Ovary (tissue), 9 donors: Measurements from ENCODE around the gene SEMA6B. TPM values are rescaled to one million over a fixed set of nuclear protein-coding genes. Genes with fewer than 3 reads are reported as not detected.
A peak's percentile ranks its signal among the peaks of the same experiment; 100 is the strongest.

ENCODE experiments used
- DNase-seq, 5 donors: peaks; one replicate each; pipeline ENCODE4 v3.0.0-alpha.2; 2019 to 2020
- H3K27ac ChIP-seq, 2 donors: fragments of 200-600 bp; one replicate each; pipeline versions ENCODE4 v1.5.1 to v1.8.0; 2019 to 2022
- H3K27me3 ChIP-seq: fragments of 200-600 bp; one replicate; pipeline ENCODE4 v1.8.0; 2022
- H3K36me3 ChIP-seq: fragments of 200-600 bp; sonication (generic); one replicate; pipeline ENCODE4 v1.5.1; 2019
- H3K4me1 ChIP-seq: one replicate; pipeline ENCODE4 v1.8.1; 2013; ENCODE audit warnings: mild to moderate bottlenecking, moderate library complexity; ENCODE audit not compliant: insufficient read depth
- H3K4me3 ChIP-seq: fragments of 200-600 bp; sonication (generic); one replicate; pipeline ENCODE4 v1.5.1; 2017
- H3K9me3 ChIP-seq, 2 donors: fragments of 200-600 bp in 1 of 2; sonication (generic) in 1 of 2; one replicate each; pipeline versions ENCODE4 v1.5.1 to v1.8.1; 2013 to 2019; ENCODE audit warnings: mild to moderate bottlenecking in 1 of 2, moderate library complexity in 1 of 2
- CTCF ChIP-seq, 3 donors: fragments of 450-650 bp in 2 of 3; fragments of 200-600 bp in 1 of 3; IDR thresholded peaks; one replicate each; pipeline versions ENCODE4 v1.5.1 to v1.8.0; 2016 to 2022; ENCODE audit warnings: antibody characterized with exemption in 3 of 3, mild to moderate bottlenecking in 1 of 3
- EP300 ChIP-seq: sonication (generic); formaldehyde crosslinking; IDR thresholded peaks from one replicate; pipeline ENCODE4 v1.6.1; 2017; ENCODE audit warnings: antibody characterized with exemption
- POLR2A ChIP-seq: fragments of 450-650 bp; IDR thresholded peaks from one replicate; pipeline ENCODE4 v1.6.1; 2017; ENCODE audit warnings: antibody characterized with exemption, mild to moderate bottlenecking, moderate library complexity
- WGBS, 3 donors: extraction: QIAGEN DNeasy Blood & Tissue Kit in 1 of 3; methylation state at CpG; one replicate each; pipeline versions ENCODE4 v1.1.5 to v1.1.7; 2013 to 2017; 5-methylcytosine and 5-hydroxymethylcytosine counted together
- intact Hi-C, 4 donors: fragments of 100-400 bp; cut with DNase I; formaldehyde crosslinking; loops; one replicate each; pipeline versions ENCODE4 v1.11.0 to v1.15.1; 2022 to 2023
- polyA plus RNA-seq, 2 donors: library from polyadenylated mRNA; stranded (reverse); fragments of 200-250 nt in 1 of 2; fragments of 350-450 nt in 1 of 2; fragmentation: Illumina TruSeq in 1 of 2; extraction: RNeasy Lipid Tissue Mini Kit (QIAGEN cat#74804) in 1 of 2; gene quantifications; one replicate each; pipeline ENCODE4 v1.2.3, GENCODE V29; 2013 to 2014
- total RNA-seq, 7 donors: library from RNA; depleted of rRNA in 2 of 7; stranded (reverse); fragments of >200 nt in 2 of 7; fragmentation: NEBNext Ultra II Directional in 3 of 7; extraction: Animal tissue kit (Norgen Biotek cat#: 25700) in 3 of 7; gene quantifications; one replicate each; pipeline versions ENCODE4 v1.1.0 to v1.2.4, GENCODE V29; 2016 to 2023
- donor health status: DM: no; HTN: no; CAD: no; lungs with moderate emphysema.
- donor health status: DM: no; HTN: no; CAD: no.
- donor health status: Bipolar disorder and iron deficiency.
- donor health status: DM: yes; HTN: yes; CAD: no.
- donor health status: DM: no; HTN: no; CAD: no.
- donor health status: DM: yes; HTN: yes; CAD: no.

The SEMA6B gene
- total and polyA plus RNA-seq, 9 donors, result 0.77 to 9.7 (median 5.5) TPM

- peaks cover 4% of the 10 kb centered on the region for H3K27me3 ChIP-seq
- intact Hi-C loops, result no loop called here
- H3K36me3 ChIP-seq, result no peaks in the 10 kb centered on the region
- no peak overlapping the region for H3K27ac ChIP-seq
- TF ChIP-seq CTCF (IDR thresholded peaks at IDR 0.05), result no peak
- no peak for TF ChIP-seq EP300
- no peak for TF ChIP-seq POLR2A
- 1 to 2% (median 2%) methylated on average over 38 to 49 of the region's 49 CpGs for WGBS, 3 donors
- peak overlapping the region; percentile 13 for H3K4me3 ChIP-seq
- no peak for DNase-seq
- H3K4me1 ChIP-seq, result peaks cover 2% of the 10 kb centered on the region
- H3K9me3 ChIP-seq, result no peaks in the 10 kb centered on the region
Measured at GRCh38 chr19:4583961-4584669, 24.6 kb upstream of the SEMA6B start.

GRCh38 chr19:4582980-4583842, 23.7 kb upstream of the SEMA6B start:
- intact Hi-C loops, result no loop called here
- DNase-seq, result no peak

GRCh38 chr19:4581666-4582553, 22.4 kb upstream of the SEMA6B start:
- Histone ChIP-seq H3K27ac (no peak overlapping the region), H3K9me3 (no peaks in the 10 kb centered on the region), H3K4me3 (no peak overlapping the region), H3K27me3 (peaks cover 4% of the 10 kb centered on the region), H3K4me1 (peaks cover 2% of the 10 kb centered on the region), H3K36me3 (no peaks in the 10 kb centered on the region)
- TF ChIP-seq EP300 (no peak), POLR2A (no peak), CTCF (IDR thresholded peaks at IDR 0.05) (no peak)
- intact Hi-C loops, result no loop called here
- 10 to 25% (median 23%) methylated on average over 19 to 56 of the region's 57 CpGs for WGBS, 3 donors
- no peak for DNase-seq

More at GRCh38 chr19:4582980-4583842, 23.7 kb upstream of the SEMA6B start:
- peaks cover 4% of the 10 kb centered on the region for H3K27me3 ChIP-seq
- peaks cover 2% of the 10 kb centered on the region for H3K4me1 ChIP-seq
- H3K27ac ChIP-seq, result no peak overlapping the region
- TF ChIP-seq CTCF (IDR thresholded peaks at IDR 0.05), result no peak
- no peak for TF ChIP-seq EP300
- TF ChIP-seq POLR2A, result no peak
- no peaks in the 10 kb centered on the region for H3K36me3 ChIP-seq
- 54 to 60% (median 59%) methylated on average over 16 of the region's 16 CpGs for WGBS, 3 donors
- no peaks in the 10 kb centered on the region for H3K9me3 ChIP-seq
- H3K4me3 ChIP-seq, result no peak overlapping the region
